ENCODE data around the gene HTT. TPM values are rescaled to one million over a fixed set of nuclear protein-coding genes. Genes with fewer than 3 reads are reported as not detected.

The HTT gene
- total RNA-seq, 1 donor from 2014 or later, result 43.8 TPM

- Histone ChIP-seq H3K4me3 (ENCODE audit: low read depth, low read length) (no peak overlapping the region), H3K36me3 (ENCODE audit: control insufficient read depth, insufficient read depth, low read length) (no peaks in the 10 kb centered on the region), H3K27me3 (ENCODE audit: control insufficient read depth, insufficient read depth, low read length) (peaks cover 14% of the 10 kb centered on the region)
- TF ChIP-seq CTCF (IDR thresholded peaks at IDR 0.05; ENCODE audit: insufficient read depth, low read length, poor library complexity, severe bottlenecking), result no peak
- DNase-seq (ENCODE audit: low read depth), result no peak
Measured at GRCh38 chr4:3285558-3286334, 211.3 kb downstream of the HTT start.

- Histone ChIP-seq H3K4me3 (ENCODE audit: low read depth, low read length) (no peak overlapping the region), H3K36me3 (ENCODE audit: control insufficient read depth, insufficient read depth, low read length) (no peaks in the 10 kb centered on the region), H3K27me3 (ENCODE audit: control insufficient read depth, insufficient read depth, low read length) (peaks cover 14% of the 10 kb centered on the region)
- no peak for TF ChIP-seq CTCF (IDR thresholded peaks at IDR 0.05; ENCODE audit: insufficient read depth, low read length, poor library complexity, severe bottlenecking)
- DNase-seq (ENCODE audit: low read depth), result no peak
Measured at GRCh38 chr4:3286335-3287175, 212.1 kb downstream of the HTT start.

GRCh38 chr4:3287271-3287971 is 212.9 kb downstream of the HTT start:
- no peaks in the 10 kb centered on the region for H3K36me3 ChIP-seq (ENCODE audit: control insufficient read depth, insufficient read depth, low read length)
- H3K4me3 ChIP-seq (ENCODE audit: low read depth, low read length), result no peak overlapping the region
- DNase-seq (ENCODE audit: low read depth), result no peak
- H3K27me3 ChIP-seq (ENCODE audit: control insufficient read depth, insufficient read depth, low read length), result peaks cover 14% of the 10 kb centered on the region
- no peak for TF ChIP-seq CTCF (IDR thresholded peaks at IDR 0.05; ENCODE audit: insufficient read depth, low read length, poor library complexity, severe bottlenecking)

GRCh38 chr4:3287972-3288570 is 213.6 kb downstream of the HTT start:
- no peak for TF ChIP-seq CTCF (IDR thresholded peaks at IDR 0.05; ENCODE audit: insufficient read depth, low read length, poor library complexity, severe bottlenecking)
- Histone ChIP-seq H3K36me3 (ENCODE audit: control insufficient read depth, insufficient read depth, low read length) (no peaks in the 10 kb centered on the region), H3K27me3 (ENCODE audit: control insufficient read depth, insufficient read depth, low read length) (peaks cover 14% of the 10 kb centered on the region), H3K4me3 (ENCODE audit: low read depth, low read length) (no peak overlapping the region)
- no peak for DNase-seq (ENCODE audit: low read depth)

- Histone ChIP-seq H3K36me3 (ENCODE audit: control insufficient read depth, insufficient read depth, low read length) (no peaks in the 10 kb centered on the region), H3K27me3 (ENCODE audit: control insufficient read depth, insufficient read depth, low read length) (peaks cover 14% of the 10 kb centered on the region), H3K4me3 (ENCODE audit: low read depth, low read length) (no peak overlapping the region)
- no peak for DNase-seq (ENCODE audit: low read depth)
- no peak for TF ChIP-seq CTCF (IDR thresholded peaks at IDR 0.05; ENCODE audit: insufficient read depth, low read length, poor library complexity, severe bottlenecking)
Measured at GRCh38 chr4:3288571-3289094, 214.2 kb downstream of the HTT start.

Measured in kidney epithelial cell (primary cell).